GM18526 (cell line): ENCODE measurements around the gene ACVR1B.

Experiments
- POLR2A ChIP-seq: IDR thresholded peaks from 3 replicates; pipeline ENCODE4 v1.6.1; 2011; ENCODE audit not compliant: insufficient read length; ENCODE audit errors: extremely low read depth

ACVR1B gene

GRCh38 chr12:51962737-51963136 is 11.2 kb downstream of the ACVR1B start:
- TF ChIP-seq POLR2A: no peak

- no peak for TF ChIP-seq POLR2A
Observed at GRCh38 chr12:51963477-51963876, 12.0 kb downstream of the ACVR1B start.

- no peak for TF ChIP-seq POLR2A
Observed at GRCh38 chr12:51969643-51970042, 18.1 kb downstream of the ACVR1B start.

GRCh38 chr12:51970904-51971646 is 19.6 kb downstream of the ACVR1B start:
- TF ChIP-seq POLR2A: no peak

GRCh38 chr12:51971679-51972421 is 20.4 kb downstream of the ACVR1B start:
- TF ChIP-seq POLR2A: no peak

- TF ChIP-seq POLR2A: no peak
Observed at GRCh38 chr12:51972422-51972812, 20.9 kb downstream of the ACVR1B start.

GRCh38 chr12:51972849-51973273 is 21.4 kb downstream of the ACVR1B start:
- no peak for TF ChIP-seq POLR2A

- no peak for TF ChIP-seq POLR2A
Observed at GRCh38 chr12:51973560-51973959, 22.1 kb downstream of the ACVR1B start.

- no peak for TF ChIP-seq POLR2A
Observed at GRCh38 chr12:51974646-51975045, 23.1 kb downstream of the ACVR1B start.

- no peak for TF ChIP-seq POLR2A
Observed at GRCh38 chr12:51975196-51975595, 23.7 kb downstream of the ACVR1B start.

- no peak for TF ChIP-seq POLR2A
Observed at GRCh38 chr12:51976376-51977160, 25.1 kb downstream of the ACVR1B start.

GRCh38 chr12:51977320-51977753 is 25.8 kb downstream of the ACVR1B start:
- TF ChIP-seq POLR2A: no peak

- no peak for TF ChIP-seq POLR2A
Observed at GRCh38 chr12:51980051-51980808, 28.7 kb downstream of the ACVR1B start.

- TF ChIP-seq POLR2A: no peak
Observed at GRCh38 chr12:51980809-51981127, 29.3 kb downstream of the ACVR1B start.

- no peak for TF ChIP-seq POLR2A
Observed at GRCh38 chr12:51984657-51985056, 33.2 kb downstream of the ACVR1B start.
